Measurements from ENCODE around the gene GRID1.

GRID1 gene

GRCh38 chr10:86300399-86300925, 66.1 kb downstream of the GRID1 start:
- TF ChIP-seq CTCF (IDR thresholded peaks at IDR 0.05; ENCODE audit: insufficient read depth, missing control alignments): no peak
- no peak for DNase-seq (ENCODE audit: insufficient read length, low spot score)
- FAIRE-seq: no peak

GRCh38 chr10:86299562-86299961, 67.0 kb downstream of the GRID1 start:
- TF ChIP-seq CTCF (IDR thresholded peaks at IDR 0.05; ENCODE audit: insufficient read depth, missing control alignments): no peak
- FAIRE-seq: no peak

DNA sequence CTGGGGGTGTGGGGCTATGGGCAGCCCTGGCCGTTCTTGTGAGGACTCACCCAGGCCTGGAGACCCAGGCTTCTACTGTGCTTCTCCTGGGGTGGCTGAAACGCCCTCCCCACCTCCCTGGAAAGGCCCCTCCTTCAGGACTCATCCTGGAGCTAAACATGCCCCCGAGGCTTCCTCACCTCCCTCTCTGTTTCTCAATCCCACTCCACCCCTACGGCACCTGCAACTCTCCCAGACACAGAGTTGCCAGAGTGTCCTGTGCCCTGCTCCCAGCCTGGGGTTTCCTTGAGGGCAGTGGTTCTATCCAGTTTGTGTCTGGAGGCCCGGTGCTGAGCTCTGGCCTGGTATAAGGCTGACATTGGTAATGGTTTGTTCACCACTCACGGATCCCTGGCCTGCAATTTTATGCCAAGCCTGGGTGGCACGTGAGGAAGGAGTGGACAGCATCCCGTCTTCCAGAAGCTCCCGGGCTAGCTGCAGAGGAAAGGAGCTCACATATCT, 68.0 kb downstream of the GRID1 start:
- FAIRE-seq: no peak
- TF ChIP-seq CTCF (IDR thresholded peaks at IDR 0.05; ENCODE audit: insufficient read depth, missing control alignments): no peak
- DNase-seq (ENCODE audit: insufficient read length, low spot score): no peak

More at GRCh38 chr10:86299562-86299961, 67.0 kb downstream of the GRID1 start:
- no peak for DNase-seq (ENCODE audit: insufficient read length, low spot score)

DNA sequence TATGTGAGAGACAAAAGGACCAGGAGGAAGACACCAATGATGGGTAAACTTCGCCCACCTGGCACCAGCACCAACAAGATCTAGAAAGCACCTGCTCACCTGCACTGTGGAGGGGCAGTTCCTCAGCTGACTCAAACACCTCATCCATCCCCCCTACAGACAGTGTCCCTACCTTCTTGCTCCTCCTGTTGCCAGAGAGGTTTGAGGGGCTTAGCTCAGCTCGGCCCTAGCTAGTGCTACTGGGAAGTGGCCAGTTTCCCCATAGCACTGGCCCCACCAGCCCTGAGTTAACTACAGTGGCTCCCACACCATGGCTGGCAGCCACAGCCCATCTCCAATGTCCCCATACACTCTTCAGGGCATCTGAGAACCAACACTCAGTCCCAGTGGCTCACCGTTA, 70.8 kb downstream of the GRID1 start:
- DNase-seq (ENCODE audit: insufficient read length, low spot score) (no peak), FAIRE-seq (no peak)
- TF ChIP-seq CTCF (IDR thresholded peaks at IDR 0.05; ENCODE audit: insufficient read depth, missing control alignments): no peak

- DNase-seq (ENCODE audit: insufficient read length, low spot score) (no peak), FAIRE-seq (no peak)
- TF ChIP-seq CTCF (IDR thresholded peaks at IDR 0.05; ENCODE audit: insufficient read depth, missing control alignments): no peak
These were observed 71.2 kb downstream of the GRID1 start for GRCh38 chr10:86295351-86295750.

GRCh38 chr10:86294346-86295265, 72.0 kb downstream of the GRID1 start:
- no peak for DNase-seq (ENCODE audit: insufficient read length, low spot score)
- FAIRE-seq: no peak
- TF ChIP-seq CTCF (IDR thresholded peaks at IDR 0.05; ENCODE audit: insufficient read depth, missing control alignments): no peak

DNA sequence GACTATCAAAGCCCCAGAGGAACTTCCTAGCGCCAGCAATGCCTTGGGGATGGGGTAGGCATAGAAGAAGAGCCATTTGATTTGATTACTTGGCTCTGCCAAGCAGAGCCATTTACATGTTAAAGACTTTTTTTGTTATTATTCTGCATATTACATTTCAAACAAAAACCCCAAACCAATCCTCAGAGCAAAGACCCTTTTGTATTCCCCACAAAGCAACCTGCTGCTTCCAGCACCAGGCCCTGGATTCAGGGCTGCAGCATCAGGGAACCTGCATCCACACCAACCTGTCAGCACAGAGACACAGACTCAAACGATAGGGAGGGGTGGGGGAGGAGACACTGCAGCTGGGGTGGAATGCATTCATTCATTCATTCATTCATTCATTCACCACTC, 73.2 kb downstream of the GRID1 start:
- no peak for FAIRE-seq
- DNase-seq (ENCODE audit: insufficient read length, low spot score): no peak
- TF ChIP-seq CTCF (IDR thresholded peaks at IDR 0.05; ENCODE audit: insufficient read depth, missing control alignments): no peak
